ENCODE data around the gene POLD2. TPM values are rescaled to one million over a fixed set of nuclear protein-coding genes. Genes with fewer than 3 reads are reported as not detected.

Gene POLD2
- total RNA-seq, 1 experiment from 2014 or later, result 258 TPM

DNA sequence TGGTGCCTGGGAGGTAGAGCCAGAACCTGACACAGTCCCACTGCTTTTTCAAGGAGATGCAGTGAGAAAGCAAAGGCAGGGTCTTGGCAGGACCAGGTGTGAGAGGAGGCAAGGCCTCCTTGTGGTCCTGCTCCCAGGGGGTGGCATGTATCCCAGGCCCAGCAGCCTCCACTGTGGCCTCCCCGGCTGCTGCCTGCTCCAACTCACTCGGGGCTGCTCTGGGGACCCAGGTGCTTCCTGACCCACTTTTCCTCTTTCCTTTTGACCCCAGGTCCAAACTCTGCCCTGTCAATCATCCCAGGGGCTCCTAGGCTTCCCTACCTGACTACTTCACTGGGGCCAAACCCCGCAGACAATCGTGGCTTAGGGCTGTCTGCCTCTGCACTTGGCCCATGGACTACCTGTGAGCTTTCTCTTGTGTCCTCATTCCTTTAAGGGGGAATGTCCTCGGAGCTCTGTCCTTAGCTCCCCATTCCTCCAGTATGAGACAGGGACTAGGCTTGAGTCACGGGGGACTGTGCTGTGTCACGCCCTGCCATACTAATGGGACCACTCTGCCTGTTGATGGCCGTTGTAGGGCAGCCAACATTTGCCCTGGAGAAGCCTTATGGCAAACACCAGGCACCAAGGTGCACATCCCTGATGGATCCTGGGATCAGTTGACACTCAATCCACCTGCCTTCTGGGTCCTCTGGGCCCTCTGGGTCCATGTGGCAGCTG is 20.3 kb downstream of the POLD2 start:
- DNase-seq (ENCODE audit: low spot score), result no peak

GRCh38 chr7:44101966-44102845 is 21.1 kb downstream of the POLD2 start:
- no peak for DNase-seq (ENCODE audit: low spot score)

- DNase-seq (ENCODE audit: low spot score), result no peak
Measured at GRCh38 chr7:44101303-44101965, 21.9 kb downstream of the POLD2 start.

- no peak for DNase-seq (ENCODE audit: low spot score)
Measured at GRCh38 chr7:44100458-44101302, 22.7 kb downstream of the POLD2 start.

- DNase-seq (ENCODE audit: low spot score), result no peak
Measured at GRCh38 chr7:44099669-44100068, 23.7 kb downstream of the POLD2 start.

- DNase-seq (ENCODE audit: low spot score), result no peak
Measured at GRCh38 chr7:44098092-44099068, 25.0 kb downstream of the POLD2 start.

DNA sequence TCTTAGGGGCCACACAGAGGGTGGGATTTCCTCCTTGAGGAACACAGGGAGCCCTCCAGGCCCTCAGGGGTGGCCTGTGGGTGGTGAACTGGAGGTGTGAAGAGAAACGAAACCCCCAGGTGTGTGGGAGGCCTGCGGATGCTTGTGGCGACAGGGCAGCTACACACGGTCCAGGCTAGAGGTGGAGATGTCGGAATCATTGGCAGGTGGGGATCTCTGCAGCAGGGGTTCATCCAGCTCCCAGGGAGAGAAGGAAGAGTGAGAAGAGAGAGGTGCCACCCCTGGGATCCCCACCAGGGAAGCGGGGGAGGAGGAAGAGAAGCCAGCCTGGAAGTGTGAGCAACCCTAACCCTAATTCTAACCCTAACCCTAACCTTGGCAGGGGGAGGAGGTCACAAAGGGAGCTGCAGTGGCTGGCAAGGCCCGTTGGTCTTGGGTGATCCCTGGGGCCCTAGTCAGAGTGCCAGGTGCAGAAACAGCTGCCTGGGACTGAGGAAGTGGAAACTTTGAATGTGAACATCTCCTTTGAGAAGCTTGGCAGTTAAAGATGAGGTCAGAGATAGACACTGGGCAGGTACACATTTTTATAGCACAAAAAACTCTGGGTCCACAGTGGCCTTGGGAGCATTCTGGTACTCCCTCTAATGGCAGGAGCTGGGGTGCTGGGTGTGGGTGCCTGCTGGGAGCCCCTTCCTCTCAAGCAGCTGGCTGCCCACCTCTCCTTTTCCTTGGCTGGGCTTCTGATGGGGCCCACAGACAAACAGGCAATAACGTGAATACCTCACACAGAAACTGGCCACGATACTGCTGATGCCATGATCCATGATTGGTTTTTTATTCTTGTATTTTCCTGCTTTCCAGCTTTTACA is 26.1 kb downstream of the POLD2 start:
- DNase-seq (ENCODE audit: low spot score), result no peak

DNA sequence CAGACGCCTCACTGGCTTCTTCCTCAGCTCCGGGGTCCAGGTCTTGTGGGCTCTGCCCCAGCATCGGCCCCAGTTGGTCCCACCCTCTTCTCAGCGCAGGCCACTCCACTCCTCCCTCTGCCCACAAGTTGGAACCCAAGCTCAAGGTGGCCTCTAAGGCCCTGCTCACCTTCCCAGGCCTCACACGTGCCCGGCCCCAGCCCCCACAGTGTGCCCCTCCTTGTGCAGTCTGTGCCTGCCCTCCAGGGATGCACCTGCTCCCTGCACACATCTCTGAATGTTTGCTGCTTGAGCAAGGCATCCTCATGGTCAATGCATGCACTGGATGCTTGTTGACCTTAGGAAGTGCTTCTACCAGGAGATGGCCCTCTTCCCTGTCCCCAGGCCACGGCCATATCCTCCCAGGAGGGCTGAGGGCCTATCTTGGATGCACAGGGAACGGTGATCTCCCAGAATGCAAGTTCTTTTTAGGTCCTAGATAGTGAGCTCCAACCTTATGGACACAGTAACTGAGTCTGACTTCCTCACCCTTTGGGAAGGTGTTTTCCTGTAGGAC is 26.9 kb downstream of the POLD2 start:
- no peak for DNase-seq (ENCODE audit: low spot score)

DNA sequence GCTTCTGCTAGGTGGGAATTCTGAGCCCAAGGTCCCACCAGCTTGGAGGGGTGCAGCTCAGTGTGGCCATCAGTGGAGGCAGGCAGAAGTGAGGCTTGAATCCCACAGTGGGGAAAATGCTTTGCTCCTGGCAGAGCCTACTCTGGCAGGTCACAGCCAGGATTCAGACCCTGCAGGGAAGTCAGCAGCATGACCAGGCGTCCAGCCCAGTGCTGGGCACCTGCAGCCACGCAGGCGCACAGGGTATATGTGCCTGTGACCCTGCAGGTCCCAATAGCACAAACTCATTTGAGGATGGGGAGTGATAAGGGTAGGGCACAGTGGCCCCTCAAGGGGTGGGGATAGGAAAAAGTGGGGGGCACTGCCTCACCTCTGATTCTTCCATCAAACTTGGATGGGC is 27.6 kb downstream of the POLD2 start:
- DNase-seq (ENCODE audit: low spot score), result no peak

DNA sequence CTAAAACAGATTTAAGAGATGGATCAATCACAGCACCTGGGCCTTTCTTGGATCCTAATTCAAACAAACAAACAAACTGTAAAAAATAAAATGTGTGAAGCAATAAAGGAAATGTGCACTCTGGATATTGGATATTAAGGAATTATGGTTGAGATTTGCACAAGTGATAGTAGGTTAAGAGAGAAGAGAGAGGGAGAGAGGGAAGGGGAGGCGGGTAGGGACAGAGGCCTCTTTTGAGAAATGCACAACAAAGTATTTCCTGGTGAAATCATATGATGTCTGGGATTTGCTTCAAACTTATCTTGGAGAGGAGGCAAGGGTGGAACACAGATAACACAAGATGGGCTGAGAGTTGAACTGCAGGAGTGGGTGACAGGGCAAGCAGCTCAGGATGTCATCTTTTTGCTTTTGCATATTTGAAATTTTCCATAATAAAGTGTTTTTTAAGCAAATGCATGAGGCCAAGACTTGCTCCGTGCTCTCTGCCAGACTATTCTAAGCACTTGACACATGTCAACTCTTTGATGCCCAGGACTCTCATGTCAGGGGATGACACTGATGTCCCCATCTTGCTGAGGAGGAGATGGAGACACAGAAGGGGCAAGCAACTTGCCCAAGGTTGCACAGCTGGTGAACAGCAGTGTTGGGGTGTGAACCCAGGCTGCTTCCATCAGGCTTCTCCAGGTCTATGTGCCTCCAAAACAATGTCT is 28.3 kb downstream of the POLD2 start:
- no peak for DNase-seq (ENCODE audit: low spot score)

DNA sequence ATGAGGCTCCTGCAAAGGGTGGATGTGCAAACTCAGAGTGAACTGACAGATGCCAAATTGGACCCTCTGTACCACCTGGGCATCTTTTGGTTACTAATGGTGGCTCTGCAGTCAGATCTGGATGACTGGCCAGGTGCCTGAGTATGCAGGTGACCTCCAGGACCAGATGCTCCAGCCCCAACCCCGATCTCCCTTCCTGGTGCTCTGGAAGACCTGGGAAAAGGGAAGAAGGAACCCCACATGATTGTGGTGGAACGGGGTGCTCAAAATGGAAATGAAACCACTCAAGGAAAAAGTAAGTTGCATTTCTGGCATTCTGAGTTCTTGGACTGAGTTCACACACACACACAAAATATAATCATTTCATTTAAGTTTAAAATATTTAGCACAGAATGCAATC is 29.0 kb downstream of the POLD2 start:
- DNase-seq (ENCODE audit: low spot score), result no peak

DNA sequence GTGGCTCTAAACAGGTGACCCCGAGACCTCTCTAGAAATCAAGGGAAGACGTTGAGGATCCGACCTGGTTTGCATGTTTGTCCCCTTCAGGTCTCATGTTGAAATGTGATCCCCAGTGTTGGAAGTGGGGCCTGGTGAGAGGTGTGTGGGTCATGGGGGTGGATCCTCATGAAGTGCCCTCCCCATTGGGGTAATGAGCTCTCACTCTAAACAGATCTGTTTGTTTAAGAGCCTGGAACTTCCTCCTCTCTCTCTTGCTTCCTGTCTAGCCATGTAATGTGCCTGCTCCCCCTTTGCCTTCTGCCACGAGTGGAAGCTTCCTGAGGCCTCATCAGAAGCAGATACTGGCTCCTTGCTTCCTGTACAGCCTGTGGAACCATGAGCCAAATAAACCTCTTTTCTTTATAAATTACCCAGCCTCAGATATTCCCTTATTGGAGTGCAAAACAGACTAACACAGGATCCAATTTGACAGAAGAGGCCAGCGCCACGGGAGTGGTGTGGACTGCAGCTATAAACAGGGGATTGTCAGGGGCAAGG is 30.2 kb downstream of the POLD2 start:
- no peak for DNase-seq (ENCODE audit: low spot score)

DNA sequence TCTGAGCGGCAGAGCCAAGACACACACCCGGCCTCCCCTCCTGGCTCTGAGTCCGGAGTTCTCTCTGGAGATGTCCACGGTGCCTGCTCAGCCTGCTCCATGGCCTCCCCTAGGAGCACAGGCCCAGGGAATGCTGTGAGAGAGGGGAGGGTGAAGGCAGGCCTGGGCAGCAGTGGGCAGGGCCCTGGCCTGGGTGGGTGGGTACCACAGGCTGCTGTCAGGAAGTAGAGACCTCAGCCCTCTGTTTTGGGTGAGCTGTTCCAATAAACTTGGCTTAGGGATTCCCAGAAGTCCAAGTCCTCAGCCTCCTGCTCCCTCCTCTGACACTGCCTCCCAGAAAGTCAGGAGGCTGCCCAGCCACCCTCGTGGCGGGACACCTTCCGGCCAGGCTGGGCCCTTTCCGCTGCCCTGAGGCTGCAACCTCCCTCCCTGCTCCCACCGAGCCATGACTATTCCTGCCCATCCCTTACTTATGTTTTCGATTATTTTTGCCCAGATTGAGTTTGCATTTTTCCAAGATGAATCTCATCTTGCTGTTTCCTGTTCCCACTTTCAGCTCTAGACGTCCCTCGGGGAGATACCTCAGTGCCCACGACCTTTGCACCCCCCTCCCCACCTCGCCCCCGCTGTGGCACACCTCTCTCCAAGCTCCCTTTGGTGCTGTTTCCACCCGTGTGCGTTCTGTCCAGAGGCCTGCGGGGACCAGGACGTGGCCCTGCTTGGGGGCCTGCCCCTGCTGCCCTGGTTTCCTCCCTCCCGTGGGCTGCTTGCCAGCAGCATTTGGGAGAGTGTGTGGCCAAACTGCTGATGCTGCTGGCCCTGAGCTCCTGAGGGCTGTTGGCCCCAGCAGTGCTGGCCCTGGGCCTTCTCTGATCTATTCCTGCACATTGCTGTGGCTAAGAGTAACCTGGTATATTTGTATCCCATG is 35.2 kb downstream of the POLD2 start:
- DNase-seq (ENCODE audit: low spot score), result no peak

DNA sequence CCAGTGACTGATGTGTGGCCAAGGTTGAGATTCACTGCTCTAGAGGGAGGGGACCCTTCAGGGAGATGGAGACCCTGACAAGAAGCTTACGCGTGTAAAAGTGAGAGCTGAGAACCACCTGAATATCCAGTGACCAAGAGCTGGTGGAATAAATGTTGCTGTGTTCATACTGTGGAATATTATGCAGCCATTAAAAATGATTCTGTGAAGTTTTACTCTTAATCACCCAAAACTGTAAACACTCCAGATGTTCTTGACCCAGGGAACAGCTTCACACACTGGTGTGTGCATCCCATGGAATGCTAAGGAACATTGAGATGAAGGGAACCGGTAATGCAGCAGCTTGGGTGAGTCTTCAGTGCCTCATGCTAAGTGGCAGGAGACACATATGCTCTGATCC is 36.7 kb downstream of the POLD2 start:
- DNase-seq (ENCODE audit: low spot score), result no peak

DNA sequence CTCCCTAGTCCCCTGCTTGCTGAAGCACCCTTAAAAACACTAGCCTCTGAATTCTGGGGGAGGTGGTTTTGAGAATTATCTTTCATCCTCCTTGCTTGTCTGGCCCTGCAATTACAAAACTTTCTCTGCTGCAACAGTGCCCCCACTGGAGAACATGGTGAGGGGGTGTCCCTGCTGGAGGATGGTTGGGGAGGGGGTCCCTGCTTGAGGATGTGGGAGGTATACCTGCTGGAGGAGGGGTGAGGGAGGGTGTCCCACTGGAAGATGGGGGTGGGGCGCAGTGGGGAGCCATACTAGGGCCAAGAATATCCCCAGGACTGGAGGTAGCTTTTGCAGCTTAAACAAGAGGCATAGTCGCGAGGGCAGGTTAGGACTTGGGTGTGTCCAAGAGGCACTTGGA is 37.8 kb downstream of the POLD2 start:
- DNase-seq (ENCODE audit: low spot score), result no peak

- no peak for DNase-seq (ENCODE audit: low spot score)
Measured at GRCh38 chr7:44084701-44085100, 38.6 kb downstream of the POLD2 start.

DNA sequence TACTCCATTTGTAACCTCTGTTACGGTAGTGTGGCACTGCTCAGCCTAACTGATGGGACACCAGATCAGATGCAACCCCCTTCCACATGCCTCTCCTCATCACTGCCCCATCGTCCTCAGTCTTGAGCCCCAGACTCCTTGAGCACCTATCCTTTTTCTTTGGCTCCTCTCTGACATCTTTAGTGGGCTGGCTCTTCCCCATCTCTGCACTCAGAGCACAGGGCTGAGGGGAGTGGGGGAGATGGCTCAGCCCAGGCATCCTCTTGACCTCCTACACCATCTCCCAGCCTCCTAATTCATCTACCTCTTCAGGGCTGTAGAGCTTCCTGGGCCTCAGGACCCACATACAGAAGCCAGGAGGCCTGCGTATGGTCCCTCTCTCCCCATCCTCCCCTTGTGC is 39.6 kb downstream of the POLD2 start:
- DNase-seq (ENCODE audit: low spot score), result no peak

Measured in HT-29 (cell line).